Stimulated activated CD8-positive, alpha-beta memory T cell treated with anti-CD3 and anti-CD28 coated beads, Interleukin-7, amount 100 ng/mL, for 1 hour (primary cell): ENCODE measurements around the gene VARS1.
"Not testable (repeated sequence)": the region's sequence is repeated elsewhere in the genome, so short reads cannot be mapped to it uniquely, and the experiment has no call there.

Experiments used
- DNase-seq, 2 donors: peaks; one replicate each; pipeline ENCODE4 v3.0.0-alpha.2; 2020; ENCODE audit warnings: low read depth in 2 of 2

Gene VARS1

GRCh38 chr6:31822036-31822821, 26.7 kb upstream of the VARS1 start:
- peak in 1 of 2 donors; percentile 37 for DNase-seq

GRCh38 chr6:31821301-31822035, 25.9 kb upstream of the VARS1 start:
- DNase-seq: no peak

- DNase-seq: not testable (repeated sequence)
Observed at GRCh38 chr6:31820399-31820798, 24.8 kb upstream of the VARS1 start.

GRCh38 chr6:31819871-31820299, 24.3 kb upstream of the VARS1 start:
- no peak for DNase-seq

GRCh38 chr6:31817929-31818511, 22.5 kb upstream of the VARS1 start:
- DNase-seq: not testable (repeated sequence)

GRCh38 chr6:31817133-31817928, 21.8 kb upstream of the VARS1 start:
- not testable (repeated sequence) for DNase-seq

GRCh38 chr6:31815025-31815838, 19.7 kb upstream of the VARS1 start, which contains the start of the genes HSPA1A and HSPA1L:
HSPA1A (plus strand) TSS chr6:31815543; CDS start chr6:31815757, 214 bp downstream.
HSPA1L (minus strand) TSS chr6:31815283; CDS start chr6:31811972, 3,311 bp downstream.
- no peak for DNase-seq

- DNase-seq: no peak
Observed at GRCh38 chr6:31814677-31815024, 19.1 kb upstream of the VARS1 start.

GRCh38 chr6:31813465-31813849, 17.9 kb upstream of the VARS1 start:
- DNase-seq: no peak

- DNase-seq: no peak
Observed at GRCh38 chr6:31811645-31812044, 16.1 kb upstream of the VARS1 start.

- not testable (repeated sequence) for DNase-seq
Observed at GRCh38 chr6:31808599-31808998, 13.0 kb upstream of the VARS1 start.

GRCh38 chr6:31806470-31807272, 11.1 kb upstream of the VARS1 start, which contains the start of gene LSM2:
LSM2 (minus strand) TSS chr6:31806966; CDS start chr6:31806757, 209 bp downstream.
- peak; percentile 92 to 95 for DNase-seq

GRCh38 chr6:31805939-31806469, 10.5 kb upstream of the VARS1 start:
- DNase-seq: no peak

GRCh38 chr6:31801031-31801927, 5.7 kb upstream of the VARS1 start:
- not testable (repeated sequence) for DNase-seq

GRCh38 chr6:31799781-31800180, 4.2 kb upstream of the VARS1 start:
- DNase-seq: no peak

GRCh38 chr6:31797588-31797987, 2.0 kb upstream of the VARS1 start:
- no peak for DNase-seq

- no peak for DNase-seq
Observed at GRCh38 chr6:31796993-31797385, 1.4 kb upstream of the VARS1 start.

GRCh38 chr6:31794866-31795615, 511 bp downstream of the VARS1 start:
- no peak for DNase-seq
